OCI-LY3 (cell line): ENCODE measurements around the gene CLCN1.

Experiments
- H2AFZ ChIP-seq: fragments of 200-600, 300-600 bp; shearing (Covaris generic); 2 replicates; pipeline ENCODE4 v1.6.0; 2014; ENCODE audit warnings: antibody characterized with exemption, low read depth, low read length
- H3K27ac ChIP-seq: fragments of 200-600, 300-600 bp; sonication (generic); 2 replicates; pipeline ENCODE4 v1.5.1; 2014; ENCODE audit warnings: mild to moderate bottlenecking, low read length, moderate library complexity, mixed read lengths
- H3K27me3 ChIP-seq: fragments of 200-600, 300-600 bp; sonication (generic); 2 replicates; pipeline ENCODE4 v1.6.1; 2014; ENCODE audit warnings: low read depth, low read length, mixed read lengths
- H3K36me3 ChIP-seq: fragments of 200-600, 300-600 bp; sonication (generic); replicated peaks from 2 replicates; pipeline ENCODE3; 2014; ENCODE audit warnings: low read depth, low read length, mixed read lengths
- H3K4me1 ChIP-seq: fragments of 300-600, 200-600 bp; sonication (generic); 2 replicates; pipeline ENCODE4 v1.6.1; 2014; ENCODE audit warnings: low read length, mixed read lengths
- H3K4me2 ChIP-seq: fragments of 200-600, 300-600 bp; sonication (generic); 2 replicates; pipeline ENCODE4 v1.6.1; 2014; ENCODE audit warnings: low read length, mixed read lengths
- H3K4me3 ChIP-seq: fragments of 300-600, 200-600 bp; sonication (generic); 2 replicates; pipeline ENCODE4 v1.5.1; 2014; ENCODE audit warnings: antibody characterized with exemption, mild to moderate bottlenecking, low read length, moderate library complexity
- H3K79me2 ChIP-seq: fragments of 300-600, 200-600 bp; shearing (Covaris generic); 2 replicates; pipeline ENCODE4 v1.6.1; 2014; ENCODE audit warnings: mild to moderate bottlenecking, low read length, mixed read lengths
- H3K9ac ChIP-seq: fragments of 300-600, 200-600 bp; shearing (Covaris generic); 2 replicates; pipeline ENCODE4 v1.6.0; 2014; ENCODE audit warnings: mild to moderate bottlenecking, low read length, moderate library complexity
- H3K9me3 ChIP-seq: fragments of 200-600, 300-600 bp; shearing (Covaris generic); 2 replicates; pipeline ENCODE4 v1.6.1; 2014; ENCODE audit warnings: low read length, mixed read lengths; ENCODE audit not compliant: insufficient read depth
- H4K20me1 ChIP-seq: fragments of 200-600, 300-600 bp; sonication (generic); 2 replicates; pipeline ENCODE4 v1.6.1; 2016; ENCODE audit warnings: low read length, mixed read lengths; ENCODE audit not compliant: insufficient read depth
- CTCF ChIP-seq: fragments of 200-600, 300-600 bp; sonication (generic); IDR thresholded peaks from 2 replicates; pipeline ENCODE4 v1.5.1; 2014; ENCODE audit warnings: antibody characterized with exemption, low read length, low read depth
- EZH2phosphoT487 ChIP-seq: fragments of 200-600 bp; shearing (Covaris generic); IDR thresholded peaks from 2 replicates; pipeline ENCODE4 v1.6.1; 2018; ENCODE audit warnings: antibody characterized with exemption, mixed run types, low read depth

CLCN1 gene

GRCh38 chr7:143279186-143280098 lies 36.5 kb upstream of the CLCN1 start:
- no peaks in the 10 kb centered on the region for H3K36me3 ChIP-seq
- H2AFZ ChIP-seq, result 0 out of 2 replicates have a peak overlapping the region, but pooled peaks have one; percentile 6
- 0 out of 2 replicates have a peak overlapping the region, but pooled peaks have one; percentile 7 for H3K4me2 ChIP-seq
- H3K27ac ChIP-seq, result no peak overlapping the region
- no peak overlapping the region for H3K9ac ChIP-seq
- no peaks in the 10 kb centered on the region for H4K20me1 ChIP-seq
- H3K27me3 ChIP-seq, result no peaks in the 10 kb centered on the region
- TF ChIP-seq CTCF (no peak), EZH2phosphoT487 (no peak)
- no peaks in the 10 kb centered on the region for H3K9me3 ChIP-seq
- no peak overlapping the region for H3K4me3 ChIP-seq
- H3K79me2 ChIP-seq, result no peaks in the 10 kb centered on the region
- H3K4me1 ChIP-seq, result no peaks in the 10 kb centered on the region

DNA sequence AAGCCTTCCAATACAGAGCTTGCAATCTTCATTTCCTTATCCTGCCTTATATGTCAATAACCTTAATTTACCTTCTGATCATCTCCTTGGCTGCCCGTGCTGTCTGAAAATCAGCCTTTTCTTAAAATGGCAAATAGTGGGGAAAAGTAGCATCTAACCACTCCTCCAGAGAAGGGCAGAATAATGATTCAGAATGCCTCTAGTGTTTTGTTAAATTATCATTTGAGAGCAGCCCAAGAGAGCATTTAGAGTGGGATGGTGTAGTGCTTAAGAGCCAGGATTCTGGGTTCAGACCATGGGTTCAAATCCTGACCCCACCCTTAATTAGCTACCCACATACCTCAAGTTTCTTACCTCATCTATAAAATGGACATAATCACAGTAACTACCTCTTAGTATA lies 35.8 kb upstream of the CLCN1 start:
- 0 out of 2 replicates have a peak overlapping the region, but pooled peaks have one; percentile 7 for H3K4me2 ChIP-seq
- no peaks in the 10 kb centered on the region for H3K27me3 ChIP-seq
- H2AFZ ChIP-seq, result 0 out of 2 replicates have a peak overlapping the region, but pooled peaks have one; percentile 6
- H3K36me3 ChIP-seq, result no peaks in the 10 kb centered on the region
- H3K9me3 ChIP-seq, result no peaks in the 10 kb centered on the region
- TF ChIP-seq CTCF (no peak), EZH2phosphoT487 (no peak)
- H3K79me2 ChIP-seq, result no peaks in the 10 kb centered on the region
- no peaks in the 10 kb centered on the region for H4K20me1 ChIP-seq
- H3K4me1 ChIP-seq, result no peaks in the 10 kb centered on the region
- H3K4me3 ChIP-seq, result no peak overlapping the region
- H3K9ac ChIP-seq, result no peak overlapping the region
- H3K27ac ChIP-seq, result no peak overlapping the region

- Histone ChIP-seq H2AFZ (no peak overlapping the region), H3K27me3 (no peaks in the 10 kb centered on the region), H3K36me3 (no peaks in the 10 kb centered on the region), H4K20me1 (no peaks in the 10 kb centered on the region), H3K79me2 (no peaks in the 10 kb centered on the region), H3K4me3 (no peak overlapping the region), H3K4me1 (no peaks in the 10 kb centered on the region), H3K9ac (no peak overlapping the region), H3K27ac (no peak overlapping the region), H3K9me3 (no peaks in the 10 kb centered on the region), H3K4me2 (no peak overlapping the region)
- TF ChIP-seq CTCF (no peak), EZH2phosphoT487 (no peak)
Measured at GRCh38 chr7:143280566-143280965, 35.3 kb upstream of the CLCN1 start.

DNA sequence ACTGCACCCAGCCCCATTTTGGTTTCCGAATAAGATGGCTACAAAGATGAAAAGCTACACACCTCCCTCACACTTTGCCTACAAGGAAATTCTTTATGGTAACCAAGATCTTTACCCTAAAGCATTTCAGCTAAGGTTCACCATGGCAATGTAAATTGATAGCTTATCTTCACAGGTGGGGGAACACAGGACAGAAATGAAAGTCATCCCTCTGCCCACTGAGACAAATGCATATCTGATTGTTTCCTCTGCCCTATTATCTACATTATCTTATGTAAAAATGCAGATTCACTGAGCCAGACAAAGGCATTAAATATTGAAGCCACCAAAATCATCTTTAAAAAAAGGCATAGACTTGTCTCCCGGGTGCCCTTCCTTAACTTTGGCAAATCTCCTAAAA lies 34.4 kb upstream of the CLCN1 start:
- no peaks in the 10 kb centered on the region for H4K20me1 ChIP-seq
- no peaks in the 10 kb centered on the region for H3K79me2 ChIP-seq
- no peak overlapping the region for H3K9ac ChIP-seq
- no peak overlapping the region for H3K27ac ChIP-seq
- no peaks in the 10 kb centered on the region for H3K36me3 ChIP-seq
- H2AFZ ChIP-seq, result no peak overlapping the region
- no peaks in the 10 kb centered on the region for H3K4me1 ChIP-seq
- H3K4me2 ChIP-seq, result no peak overlapping the region
- H3K4me3 ChIP-seq, result no peak overlapping the region
- no peaks in the 10 kb centered on the region for H3K9me3 ChIP-seq
- no peak for TF ChIP-seq CTCF
- no peak for TF ChIP-seq EZH2phosphoT487
- H3K27me3 ChIP-seq, result no peaks in the 10 kb centered on the region
